DOHH2 (cell line): ENCODE results near the gene TFR2.

Experiments used
- H3F3A ChIP-seq: fragments of 200-600 bp; sonication (generic), shearing (Covaris generic); 2 replicates; pipeline ENCODE4 v1.6.0; 2016; ENCODE audit warnings: antibody characterized with exemption, mild to moderate bottlenecking; ENCODE audit not compliant: control insufficient read depth, insufficient read depth
- H3K27ac ChIP-seq: fragments of 200-600 bp; sonication (generic); 2 replicates; pipeline ENCODE4 v1.5.1; 2014; ENCODE audit warnings: low read depth, mild to moderate bottlenecking, low read length, moderate library complexity
- H3K27me3 ChIP-seq: fragments of 200-600 bp; sonication (generic); 2 replicates; pipeline ENCODE4 v1.6.1; 2014; ENCODE audit warnings: mild to moderate bottlenecking, low read length, mixed read lengths; ENCODE audit not compliant: control insufficient read depth
- H3K36me3 ChIP-seq: fragments of 200-600 bp; sonication (generic); 2 replicates; pipeline ENCODE4 v1.6.1; 2014; ENCODE audit warnings: mild to moderate bottlenecking, low read length, moderate library complexity, mixed read lengths; ENCODE audit not compliant: control insufficient read depth
- H3K4me1 ChIP-seq: fragments of 200-600 bp; sonication (generic); 2 replicates; pipeline ENCODE4 v1.6.1; 2014; ENCODE audit warnings: mild to moderate bottlenecking, low read length, mixed read lengths; ENCODE audit not compliant: control insufficient read depth
- H3K4me2 ChIP-seq: fragments of 200-600 bp; sonication (generic); 2 replicates; pipeline ENCODE4 v1.6.0; 2014; ENCODE audit warnings: mild to moderate bottlenecking, low read length, moderate library complexity
- H3K4me3 ChIP-seq: fragments of 200-600 bp; sonication (generic); 2 replicates; pipeline ENCODE4 v1.5.1; 2014; ENCODE audit warnings: mild to moderate bottlenecking, low read length, mixed read lengths
- H3K79me2 ChIP-seq: fragments of 200-600 bp; sonication (generic); 2 replicates; pipeline ENCODE4 v1.6.1; 2014; ENCODE audit warnings: mild to moderate bottlenecking, low read length, mixed read lengths; ENCODE audit not compliant: control insufficient read depth
- H3K9me2 ChIP-seq: fragments of 200-600 bp; sonication (generic); replicated peaks from 2 replicates; pipeline ENCODE4 v1.6.1; 2014; ENCODE audit warnings: mild to moderate bottlenecking, low read length, mixed read lengths; ENCODE audit not compliant: control insufficient read depth
- H3K9me3 ChIP-seq: fragments of 200-600 bp; sonication (generic); 2 replicates; pipeline ENCODE4 v1.6.1; 2014; ENCODE audit warnings: antibody characterized with exemption, low read length, mixed read lengths; ENCODE audit not compliant: control insufficient read depth, insufficient read depth
- H4K20me1 ChIP-seq: fragments of 200-600 bp; sonication (generic); 2 replicates; pipeline ENCODE4 v1.6.0; 2014; ENCODE audit warnings: low read depth, mild to moderate bottlenecking, antibody characterized with exemption, low read length, moderate library complexity; ENCODE audit not compliant: control insufficient read depth, insufficient read depth
- CTCF ChIP-seq: fragments of 200-600 bp; sonication (generic); IDR thresholded peaks from one replicate; pipeline ENCODE4 v1.5.1; 2014; ENCODE audit warnings: antibody characterized with exemption, mild to moderate bottlenecking, low read depth, low read length; ENCODE audit not compliant: poor library complexity, severe bottlenecking
- EZH2phosphoT487 ChIP-seq: fragments of 200-600 bp; sonication (generic); IDR thresholded peaks from 2 replicates; pipeline ENCODE4 v1.6.1; 2017; ENCODE audit warnings: borderline replicate concordance, mild to moderate bottlenecking, antibody characterized with exemption, low read length, moderate library complexity, mixed read lengths

TFR2 gene

GRCh38 chr7:100582041-100582579 is 59.2 kb downstream of the TFR2 start:
- Histone ChIP-seq H3K4me3 (no peak overlapping the region), H3K27me3 (no peaks in the 10 kb centered on the region), H4K20me1 (peaks cover 5% of the 10 kb centered on the region; the same call in 1 of the 2 replicates), H3K4me2 (no peak overlapping the region), H3K9me2 (no peaks in the 10 kb centered on the region), H3K4me1 (peaks cover 34% of the 10 kb centered on the region), H3K27ac (no peak overlapping the region), H3F3A (peaks cover 18% of the 10 kb centered on the region), H3K9me3 (no peaks in the 10 kb centered on the region), H3K36me3 (peaks cover 65% of the 10 kb centered on the region), H3K79me2 (peaks cover 33% of the 10 kb centered on the region)
- no peak for TF ChIP-seq EZH2phosphoT487
- TF ChIP-seq CTCF, result no peak

GRCh38 chr7:100580466-100581283 is 60.7 kb downstream of the TFR2 start:
- Histone ChIP-seq H3K36me3 (peaks cover 77% of the 10 kb centered on the region), H3K4me3 (no peak overlapping the region), H3K4me1 (peaks cover 29% of the 10 kb centered on the region), H3K27me3 (no peaks in the 10 kb centered on the region), H4K20me1 (peaks cover 5% of the 10 kb centered on the region; the same call in 1 of the 2 replicates), H3K9me3 (no peaks in the 10 kb centered on the region), H3K9me2 (no peaks in the 10 kb centered on the region), H3K27ac (no peak overlapping the region), H3K79me2 (peaks cover 31% of the 10 kb centered on the region), H3F3A (peaks cover 18% of the 10 kb centered on the region), H3K4me2 (no peak overlapping the region)
- TF ChIP-seq EZH2phosphoT487 (no peak), CTCF (no peak)

- Histone ChIP-seq H3K27ac (no peak overlapping the region), H3F3A (peaks cover 4% of the 10 kb centered on the region), H3K9me3 (no peaks in the 10 kb centered on the region), H3K9me2 (no peaks in the 10 kb centered on the region), H3K4me1 (peaks cover 11% of the 10 kb centered on the region), H3K27me3 (no peaks in the 10 kb centered on the region), H3K4me3 (no peak overlapping the region), H3K79me2 (peaks cover 17% of the 10 kb centered on the region), H4K20me1 (peaks cover 5% of the 10 kb centered on the region; the same call in 1 of the 2 replicates), H3K36me3 (peaks cover 88% of the 10 kb centered on the region), H3K4me2 (no peak overlapping the region)
- no peak for TF ChIP-seq CTCF
- no peak for TF ChIP-seq EZH2phosphoT487
Observed at GRCh38 chr7:100578246-100579183, 62.8 kb downstream of the TFR2 start.
